ENCODE data around the gene HOXA4.
A peak's percentile ranks its signal among the peaks of the same experiment; 100 is the strongest.

The HOXA4 gene

DNA sequence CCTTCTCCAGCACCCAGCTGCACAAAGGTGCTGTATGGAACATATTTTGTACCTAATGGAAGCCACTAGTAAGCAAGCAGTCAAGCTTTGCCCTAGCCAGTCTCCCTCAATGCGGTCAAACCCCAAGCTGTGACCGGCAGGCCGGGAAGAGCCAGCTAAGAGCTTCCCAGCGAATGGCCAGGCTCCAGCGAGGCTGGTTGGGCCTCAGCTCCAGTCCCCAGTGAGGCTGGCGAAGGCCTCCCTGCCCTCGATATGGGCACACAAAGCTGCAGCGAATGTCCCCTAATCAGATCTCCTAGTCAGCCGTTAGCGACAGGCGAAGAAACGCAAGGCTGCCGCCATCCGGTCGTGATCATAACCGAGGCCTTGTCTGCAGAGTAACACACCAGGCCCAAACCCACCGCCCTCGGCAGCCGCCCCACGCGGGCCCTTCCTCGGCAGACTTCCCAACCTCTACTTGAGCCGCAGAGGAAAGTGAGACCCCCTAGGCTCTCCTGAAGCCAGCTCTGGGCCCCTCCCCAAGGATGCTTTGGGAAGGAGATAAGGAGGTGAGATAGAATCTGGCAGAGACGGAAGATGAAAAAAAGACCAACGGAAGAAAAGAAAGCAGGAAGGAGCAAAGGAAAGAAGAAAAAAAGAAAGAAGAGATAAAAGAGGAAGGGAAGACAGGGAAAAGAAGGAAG, 37.8 kb upstream of the HOXA4 start:
- no peak for DNase-seq

DNA sequence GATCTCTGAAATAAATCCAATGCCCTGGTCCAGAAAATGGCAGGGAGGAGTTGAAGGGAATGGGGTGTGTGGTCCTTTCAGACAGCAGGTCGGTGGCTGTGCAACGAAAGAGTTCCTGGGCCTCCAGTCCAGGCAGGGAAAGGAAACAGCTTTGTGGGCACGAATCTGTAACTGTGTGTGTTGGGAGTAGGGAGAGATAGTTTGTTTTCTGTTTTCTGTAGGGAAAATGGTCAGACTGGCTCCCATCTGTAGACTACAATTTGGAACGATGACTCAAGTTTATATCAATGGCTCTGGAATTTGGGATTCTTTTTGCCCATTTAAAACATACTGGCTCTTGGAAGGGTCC, 37.3 kb upstream of the HOXA4 start:
- no peak for DNase-seq

DNA sequence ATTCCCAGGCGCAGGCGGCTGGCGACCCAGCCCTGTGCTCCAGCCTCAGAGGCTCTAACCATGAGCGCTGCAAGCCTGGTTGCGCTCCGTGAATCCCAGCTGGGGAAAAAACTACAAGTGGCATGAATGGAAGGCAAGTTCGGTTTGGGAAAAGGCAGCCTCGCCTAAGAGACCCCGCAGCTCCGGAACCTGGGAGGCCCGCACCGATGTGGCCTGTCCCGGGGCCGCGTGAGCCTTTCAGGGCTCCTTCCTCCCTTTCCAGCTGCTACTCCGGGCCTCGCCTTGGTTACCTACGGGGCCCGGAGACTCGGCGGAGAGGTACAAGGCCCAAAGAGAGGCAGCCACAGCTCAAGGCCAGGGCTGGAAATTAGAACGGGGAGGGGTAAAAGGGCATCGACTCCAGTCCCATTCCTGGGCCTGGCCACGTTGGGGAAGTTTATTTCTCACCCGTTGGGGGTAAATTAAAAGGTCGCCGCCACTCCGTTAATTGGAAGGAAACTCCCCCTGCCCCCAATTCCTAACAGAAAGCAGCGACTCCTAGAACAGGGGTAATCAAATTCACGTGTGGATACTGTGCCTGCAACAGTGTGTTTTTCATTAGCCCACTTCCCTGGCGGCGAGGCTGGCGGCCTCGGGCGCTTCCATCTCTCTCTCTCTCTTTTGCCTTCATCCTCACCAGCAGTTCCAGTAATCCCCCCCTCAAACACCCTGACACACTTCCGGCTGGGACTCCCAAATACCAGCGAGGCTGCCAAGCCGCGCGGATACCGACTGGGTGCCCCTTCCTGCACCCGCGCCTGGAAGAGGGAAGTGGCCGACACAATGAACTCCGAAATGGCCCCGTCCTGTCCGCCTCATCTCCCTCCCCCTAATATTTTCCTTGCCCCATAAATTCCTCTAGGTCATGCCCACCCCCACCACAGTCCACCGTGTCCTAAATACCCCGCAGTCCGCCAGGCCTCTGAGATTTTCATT, 36.3 kb upstream of the HOXA4 start:
- DNase-seq = no peak

DNA sequence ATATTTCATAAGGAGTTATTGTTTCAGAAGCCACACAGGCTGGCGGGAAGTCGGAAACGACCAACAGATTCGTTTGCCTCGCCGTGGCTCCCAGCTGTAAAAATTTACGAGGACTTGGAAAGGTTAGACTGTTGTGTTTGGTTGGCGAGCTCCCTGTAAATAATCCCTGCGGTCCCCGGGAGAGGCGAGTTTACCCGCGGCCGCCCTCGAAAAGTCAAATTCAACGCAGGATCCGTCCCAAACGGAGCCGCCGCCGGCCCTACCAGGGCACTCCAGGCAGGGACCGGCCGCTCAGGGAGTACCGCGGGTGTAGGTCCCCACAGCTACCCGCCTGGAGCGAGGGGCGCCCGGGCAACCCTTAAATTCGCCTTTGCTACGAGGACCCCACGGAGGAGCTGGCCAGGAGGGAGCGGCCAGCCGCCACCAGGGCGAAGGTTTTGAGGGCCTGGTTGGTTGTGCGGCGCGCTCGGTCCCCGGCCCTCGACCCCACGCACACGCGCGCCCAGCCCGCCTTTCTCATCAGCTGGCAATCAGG, 35.5 kb upstream of the HOXA4 start:
- DNase-seq = no peak

DNA sequence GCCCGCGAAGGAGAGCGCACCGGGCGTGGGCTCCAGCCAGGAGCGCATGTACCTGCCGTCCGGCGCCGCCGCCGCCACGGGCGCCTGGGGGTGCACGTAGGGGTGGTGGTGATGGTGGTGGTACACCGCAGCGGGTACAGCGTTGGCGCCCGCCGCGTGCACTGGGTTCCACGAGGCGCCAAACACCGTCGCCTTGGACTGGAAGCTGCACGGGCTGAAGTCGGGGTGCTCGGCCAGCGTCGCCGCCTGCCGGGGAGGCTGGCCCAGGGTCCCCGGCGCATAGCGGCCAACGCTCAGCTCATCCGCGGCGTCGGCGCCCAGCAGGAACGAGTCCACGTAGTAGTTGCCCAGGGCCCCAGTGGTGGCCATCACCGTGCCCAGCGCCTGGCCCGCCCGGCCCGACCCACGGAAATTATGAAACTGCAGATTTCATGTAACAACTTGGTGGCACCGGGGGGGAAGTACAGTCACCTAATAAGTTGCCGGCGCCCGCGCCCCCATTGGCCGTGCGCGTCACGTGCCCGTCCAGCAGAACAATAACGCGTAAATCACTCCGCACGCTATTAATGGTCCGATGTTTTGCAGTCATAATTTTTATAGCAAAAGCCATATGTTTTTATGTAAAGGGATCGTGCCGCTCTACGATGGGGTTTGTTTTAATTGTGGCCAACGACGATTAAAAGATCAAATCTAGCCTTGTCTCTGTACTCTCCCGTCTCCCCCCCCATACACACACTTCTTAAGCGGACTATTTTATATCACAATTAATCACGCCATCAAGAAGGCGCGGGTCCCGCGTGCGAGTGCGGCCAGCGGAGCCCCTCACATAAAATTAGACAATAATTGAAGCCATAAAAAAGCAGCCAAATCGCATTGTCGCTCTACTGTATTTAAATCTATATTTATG, 34.8 kb upstream of the HOXA4 start, which contains the start of gene HOXA9:
HOXA9 (minus strand) TSS at position 449 of the 907 bp plus-strand sequence; CDS start at position 369, 80 bp downstream.
- DNase-seq = no peak

DNA sequence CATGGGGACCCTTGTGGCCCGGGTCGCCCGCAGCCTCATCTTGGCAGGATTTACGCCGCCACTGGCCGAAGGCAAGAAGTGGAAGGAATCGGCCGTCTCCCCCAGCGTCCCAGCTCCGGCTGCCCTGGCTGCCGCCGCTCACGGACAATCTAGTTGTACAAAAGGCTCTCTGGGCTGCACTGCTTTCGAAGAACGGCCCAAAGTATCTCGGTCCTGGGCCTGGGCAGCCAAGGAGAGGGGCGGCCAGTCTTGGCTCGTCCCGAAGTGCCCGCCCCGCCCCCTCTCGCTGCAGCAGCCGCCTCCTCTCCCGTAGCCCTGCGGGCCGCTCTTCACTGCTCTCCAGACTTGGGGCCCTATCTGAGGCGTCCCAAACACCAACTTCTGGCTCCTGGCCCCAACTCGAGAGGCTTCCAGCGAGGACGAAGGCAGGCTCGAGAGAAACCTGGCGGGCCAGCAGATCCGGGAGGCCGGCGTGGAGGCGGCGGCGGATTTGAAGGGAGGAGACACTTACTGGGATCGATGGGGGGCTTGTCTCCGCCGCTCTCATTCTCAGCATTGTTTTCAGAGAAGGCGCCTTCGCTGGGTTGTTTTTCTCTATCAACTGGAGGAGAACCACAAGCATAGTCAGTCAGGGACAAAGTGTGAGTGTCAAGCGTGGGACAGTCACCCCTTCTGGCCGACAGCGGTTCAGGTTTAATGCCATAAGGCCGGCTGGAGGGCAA, 34.0 kb upstream of the HOXA4 start:
- no peak for DNase-seq

DNA sequence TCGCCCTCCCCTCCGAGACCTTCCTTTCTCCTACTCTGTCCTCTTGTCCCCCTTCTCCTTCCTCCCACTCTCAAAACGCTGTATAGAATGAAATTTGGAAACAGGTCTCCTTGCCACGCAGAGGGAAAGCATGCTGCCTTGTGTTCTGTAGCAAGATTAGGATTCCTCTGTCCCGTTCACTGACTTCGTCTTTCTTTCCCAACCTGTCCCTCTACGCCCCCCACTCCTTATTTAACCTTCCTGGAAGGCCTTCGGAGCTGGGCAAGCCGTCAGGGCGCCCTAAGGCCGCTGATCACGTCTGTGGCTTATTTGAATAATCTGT, 33.4 kb upstream of the HOXA4 start:
- no peak for DNase-seq

DNA sequence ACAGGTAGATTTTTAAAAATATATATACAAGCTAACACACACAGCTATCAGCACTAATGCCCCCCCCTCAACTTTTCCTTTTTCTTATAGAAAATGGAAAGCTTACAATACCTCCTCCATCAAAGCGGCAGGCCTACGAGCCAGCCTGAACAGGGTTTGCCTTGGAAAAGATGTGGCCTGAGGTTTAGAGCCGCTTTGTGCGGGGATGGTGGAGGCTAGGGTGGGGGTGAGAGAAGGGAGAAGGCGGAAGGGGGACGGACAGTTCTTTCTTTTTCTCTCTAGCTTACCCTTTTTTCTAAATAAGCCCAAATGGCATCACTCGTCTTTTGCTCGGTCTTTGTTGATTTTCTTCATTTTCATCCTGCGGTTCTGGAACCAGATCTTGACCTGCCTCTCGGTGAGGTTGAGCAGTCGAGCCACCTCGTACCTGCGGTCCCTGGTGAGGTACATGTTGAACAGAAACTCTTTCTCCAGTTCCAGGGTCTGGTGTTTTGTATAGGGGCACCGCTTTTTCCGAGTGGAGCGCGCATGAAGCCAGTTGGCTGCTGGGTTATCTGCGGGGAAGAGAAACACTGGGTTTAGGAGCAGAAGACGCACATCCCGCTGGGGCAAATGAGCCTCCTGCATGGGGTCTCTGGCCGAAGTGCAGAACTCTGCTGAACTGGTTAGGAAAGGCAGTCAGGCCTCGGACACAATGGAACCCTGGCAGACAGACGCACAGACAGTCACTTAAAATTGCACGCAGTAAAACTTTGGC, 32.9 kb upstream of the HOXA4 start:
- no peak for DNase-seq

DNA sequence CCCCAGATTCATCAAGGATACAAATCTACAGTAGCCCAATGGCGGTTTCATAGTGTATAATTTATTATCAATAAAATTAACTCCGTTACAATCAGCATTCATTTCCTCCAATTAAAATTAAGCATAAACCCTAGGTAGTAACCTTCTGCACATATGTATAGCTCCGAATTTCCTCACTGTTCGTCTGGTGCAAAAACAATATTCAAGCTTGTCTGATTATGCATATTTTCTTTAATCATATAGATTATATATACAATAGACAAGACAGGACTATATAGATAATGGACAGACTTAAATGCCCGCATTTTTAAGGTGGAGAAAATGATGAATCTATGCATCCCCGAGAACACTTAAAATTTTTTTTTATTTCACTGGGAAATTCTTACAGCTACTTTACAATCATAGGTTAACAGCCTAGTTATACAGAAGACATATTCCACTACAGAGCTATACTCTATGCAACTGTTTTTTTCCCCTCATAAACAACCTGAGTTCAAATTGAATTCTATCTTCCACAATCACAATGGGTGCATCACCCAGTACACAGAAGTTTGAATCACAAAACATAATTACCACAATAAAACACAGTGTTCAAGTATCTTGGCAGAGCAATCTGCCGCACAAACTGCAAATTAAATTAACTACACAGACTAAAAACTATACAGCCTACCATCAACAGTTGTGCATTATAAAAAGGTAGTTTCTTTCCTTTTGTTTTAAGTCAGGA, 32.2 kb upstream of the HOXA4 start:
- no peak for DNase-seq

DNA sequence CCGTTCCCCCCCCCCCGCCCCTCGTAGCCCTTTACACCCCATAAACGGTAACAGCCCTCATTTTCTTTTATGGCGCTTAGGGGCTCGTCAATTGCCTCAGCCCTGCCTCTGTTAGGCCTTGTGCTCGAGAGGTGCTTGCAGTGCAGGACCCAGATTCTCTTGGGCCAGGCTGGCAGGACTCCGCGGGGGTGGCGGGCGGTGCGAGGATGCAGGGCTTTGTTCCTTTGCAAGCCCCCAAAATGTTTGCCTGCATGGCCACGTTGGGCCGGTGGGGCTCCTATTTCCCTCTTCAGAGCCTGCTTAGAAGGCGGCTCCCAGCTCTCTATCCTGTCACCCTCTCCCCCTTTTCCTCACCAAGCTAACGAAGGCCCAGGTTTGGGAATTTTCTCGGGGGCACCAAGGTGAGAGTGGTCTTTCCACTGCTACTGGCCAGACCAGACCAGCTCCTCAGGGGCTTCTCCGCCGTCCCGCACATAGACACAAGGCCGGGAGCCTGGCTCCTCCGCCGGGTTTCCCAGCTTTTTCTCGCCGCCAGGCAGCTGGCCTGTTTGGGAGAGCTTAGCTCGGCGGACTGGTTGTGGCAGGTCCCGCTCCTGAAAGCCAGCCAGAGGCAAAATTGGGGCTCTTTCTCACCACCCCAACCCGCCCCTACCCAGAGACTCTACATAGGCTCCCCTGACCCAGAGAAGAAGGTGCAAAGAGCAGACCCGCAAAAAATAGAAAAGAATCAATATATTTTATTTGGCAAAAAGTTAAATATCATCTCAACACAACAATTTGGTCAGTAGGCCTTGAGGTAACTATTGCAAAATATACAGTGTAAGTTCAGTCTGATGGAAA, 31.4 kb upstream of the HOXA4 start:
- no peak for DNase-seq

DNA sequence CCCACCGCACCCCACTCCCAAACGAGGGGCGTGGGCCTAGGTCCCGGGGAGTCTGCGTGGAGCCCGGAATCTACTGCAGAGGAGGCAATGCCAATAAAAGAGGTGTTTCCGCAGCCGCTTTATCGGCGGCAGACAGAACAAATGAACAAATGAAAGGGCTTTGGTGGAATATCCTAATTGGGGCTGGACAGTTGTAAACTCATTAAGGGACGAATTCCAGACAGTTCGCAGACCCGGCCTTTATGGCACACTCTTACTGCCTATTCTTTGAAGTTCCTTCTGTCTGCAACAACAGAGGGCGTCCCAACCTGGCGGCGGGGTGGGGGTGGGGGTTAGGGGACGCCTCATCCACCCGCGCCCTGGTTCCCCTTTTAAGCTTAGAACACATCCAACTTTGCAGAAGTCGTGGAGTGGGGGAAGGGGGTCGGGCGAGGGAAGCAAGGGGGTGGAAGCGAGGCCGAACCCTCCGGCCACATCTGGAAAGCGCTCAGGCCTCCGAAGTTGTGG, 30.7 kb upstream of the HOXA4 start:
- no peak for DNase-seq

DNA sequence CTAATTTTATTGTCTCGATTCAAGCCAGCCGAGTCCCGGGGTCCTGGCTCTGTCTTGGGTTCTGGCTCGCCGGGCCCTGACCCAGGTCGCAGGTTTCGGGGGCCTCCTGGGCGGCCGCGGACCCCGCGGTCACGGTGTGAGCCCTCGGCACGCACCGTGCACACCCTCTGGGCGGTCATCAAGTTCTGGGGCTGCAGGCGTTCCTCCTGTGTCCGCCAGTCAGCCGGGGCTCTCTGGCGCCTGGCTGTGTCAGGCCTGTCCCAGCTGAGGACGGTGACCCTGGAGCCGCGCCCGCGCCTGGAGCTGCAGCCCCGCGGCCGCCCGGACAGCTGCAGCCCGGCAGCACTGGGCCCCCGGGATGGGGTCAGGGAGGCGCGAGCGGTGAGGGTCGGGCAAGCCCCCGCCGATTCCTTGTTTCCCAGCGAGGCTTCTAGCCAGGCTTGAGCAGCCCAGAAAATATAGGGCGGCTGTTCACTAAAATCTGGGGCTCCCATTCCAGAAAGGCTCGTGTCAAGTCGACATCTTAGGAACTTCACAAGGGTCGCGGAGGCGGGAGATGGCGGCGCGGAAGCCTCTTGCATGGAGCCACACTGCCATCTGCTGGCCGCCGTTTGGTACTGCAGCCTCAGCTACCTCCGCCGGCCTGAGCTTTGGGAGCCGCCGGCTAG, 30.1 kb upstream of the HOXA4 start:
- peak; percentile 89 for DNase-seq

DNA sequence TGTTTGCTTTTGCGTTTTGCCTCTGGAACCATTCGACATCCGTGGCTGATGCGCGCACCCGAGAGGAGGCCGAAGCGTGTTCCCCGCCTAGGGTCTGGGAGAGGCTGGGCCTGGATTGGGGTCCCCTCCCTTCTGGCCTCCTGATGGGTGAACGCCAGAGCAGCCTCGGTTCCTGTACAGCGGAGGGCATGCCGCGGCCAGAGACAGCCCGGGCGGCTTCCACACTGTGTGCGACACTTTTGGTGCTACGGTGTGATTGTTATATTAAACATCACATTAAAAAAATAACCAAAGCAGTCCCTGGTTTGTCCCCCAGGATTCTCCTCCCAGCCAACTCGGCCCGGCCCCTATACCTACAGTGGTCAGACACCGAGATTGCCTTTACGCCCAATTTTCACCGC, 29.6 kb upstream of the HOXA4 start:
- DNase-seq = no peak

DNA sequence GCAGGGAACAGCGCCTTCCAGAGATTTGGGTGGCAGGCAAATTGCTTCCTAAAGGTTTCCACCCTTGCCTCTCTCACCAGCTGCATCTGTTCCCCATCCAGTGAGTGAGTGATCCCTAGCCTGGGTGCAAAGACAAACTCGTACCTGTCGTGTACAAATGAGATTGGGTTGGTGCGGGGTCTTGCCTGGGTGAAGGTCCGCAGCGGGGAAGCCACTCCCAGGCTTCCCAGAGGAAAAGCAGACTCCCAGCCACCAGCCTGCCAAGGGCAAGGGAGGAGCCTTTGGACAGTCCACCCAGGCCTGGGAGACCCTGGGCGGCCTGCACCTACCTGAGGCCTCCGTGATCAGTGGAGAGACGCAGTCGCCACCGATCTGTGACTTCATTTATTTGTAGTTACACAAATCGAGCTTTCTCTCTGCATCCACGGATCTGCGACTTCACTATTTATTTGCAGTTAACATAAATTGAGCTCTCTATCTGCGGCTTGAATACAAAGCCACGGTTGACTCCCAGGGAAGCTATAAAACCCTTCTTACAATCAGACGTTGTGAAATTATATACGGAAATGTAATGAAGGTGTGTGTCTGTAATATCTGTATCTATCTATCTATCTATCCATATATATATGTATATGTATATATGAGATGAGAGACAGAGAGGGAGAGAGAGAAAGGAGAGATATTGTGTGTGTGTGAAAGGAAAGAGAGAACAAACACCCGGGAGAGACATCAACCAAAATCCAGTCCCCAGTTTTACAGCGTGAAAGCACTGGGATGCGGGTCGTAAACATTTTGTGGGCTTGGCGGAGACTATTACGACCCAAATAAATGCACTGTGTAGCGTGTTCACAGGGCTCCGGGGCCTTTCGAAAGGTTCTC, 28.9 kb upstream of the HOXA4 start:
- DNase-seq = no peak

DNA sequence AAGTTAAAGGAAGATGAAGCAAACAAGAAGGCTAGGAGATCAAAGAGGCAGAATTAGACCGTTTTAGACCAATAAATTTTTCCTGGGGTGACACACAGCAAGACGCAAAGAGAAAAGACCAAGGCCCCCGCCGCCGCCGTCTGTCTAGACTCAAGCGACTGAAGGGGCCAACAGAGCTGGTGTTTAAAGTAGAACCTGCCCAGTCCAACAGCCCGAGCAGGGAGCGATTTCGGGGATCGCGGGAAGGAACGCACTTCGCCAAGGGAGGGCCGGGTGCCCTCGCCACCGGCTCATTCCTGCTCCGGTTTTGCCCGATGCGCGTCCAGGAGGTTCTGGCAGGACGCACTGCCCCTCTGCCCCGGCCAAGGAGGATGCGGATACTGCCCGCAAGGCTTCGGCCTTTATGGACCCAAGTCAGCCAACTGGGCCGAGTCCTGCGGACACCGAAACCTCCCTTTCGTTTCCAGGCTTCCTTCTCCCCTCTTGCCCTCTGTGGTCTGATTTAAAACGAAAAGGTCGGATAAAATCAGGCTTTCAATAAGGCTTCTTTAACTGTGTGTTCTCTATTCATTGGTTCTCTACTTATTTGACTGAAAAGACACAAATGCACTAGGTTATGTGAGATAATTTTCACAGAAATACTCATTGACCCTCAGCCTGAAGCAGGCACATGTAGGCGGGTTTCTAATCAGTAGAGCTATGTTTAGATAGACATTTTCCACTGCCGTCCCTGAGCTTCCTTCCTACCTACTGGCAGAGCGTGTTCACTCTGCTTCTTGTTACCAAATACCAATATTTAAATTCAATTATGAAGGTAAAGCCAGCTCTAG, 28.1 kb upstream of the HOXA4 start:
- no peak for DNase-seq

DNA sequence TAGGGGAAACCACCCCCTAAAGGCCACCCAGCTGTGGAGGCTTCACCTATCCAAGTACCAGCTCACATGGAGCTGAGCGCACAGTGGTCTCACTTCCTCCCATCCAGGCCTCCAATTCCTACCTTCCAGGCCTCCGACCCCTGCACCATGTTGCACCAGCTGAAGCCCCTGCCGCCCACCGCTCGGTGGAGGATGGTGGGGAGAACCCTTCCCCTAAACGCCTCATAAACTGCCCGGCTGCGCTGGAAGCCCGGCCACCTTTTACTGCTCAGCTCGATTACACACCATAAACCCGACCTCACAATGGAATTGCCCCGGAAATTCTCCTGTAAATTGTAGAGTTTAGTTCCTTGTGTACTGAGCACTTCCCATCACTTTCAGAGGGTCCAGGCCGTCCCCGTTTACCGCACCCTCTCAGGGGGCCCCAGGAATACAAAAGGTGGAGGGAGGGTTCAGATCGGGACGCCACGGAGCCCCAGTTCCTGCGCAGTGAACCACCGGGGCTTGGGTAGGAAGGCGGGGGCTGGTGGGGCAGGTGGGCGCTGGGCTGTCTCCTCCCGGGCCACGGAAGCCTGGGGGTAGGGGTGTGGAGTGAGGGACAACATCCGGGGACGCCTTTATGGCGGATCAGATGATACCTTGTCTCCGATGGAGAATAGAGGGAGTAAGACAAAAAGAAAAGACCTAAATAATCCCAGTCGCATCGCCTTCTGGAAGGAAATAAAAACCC, 27.3 kb upstream of the HOXA4 start:
- no peak for DNase-seq

Data from stimulated activated CD4-positive, alpha-beta T cell treated with anti-CD3 and anti-CD28 coated beads, Interleukin-4, amount 100 ng/mL, for 1 hour (primary cell).